ENCODE data around the gene ZNF580. TPM values are rescaled to one million over a fixed set of nuclear protein-coding genes. Genes with fewer than 3 reads are reported as not detected.

Gene ZNF580
- total RNA-seq, 1 donor from 2014 or later: 79.8 TPM

GRCh38 chr19:55632463-55632834 lies 8.4 kb upstream of the ZNF580 start:
- H3K27ac Mint-ChIP-seq (ENCODE audit: unreplicated experiment): peak overlapping the region; percentile 59
- H3K4me1 Mint-ChIP-seq (ENCODE audit: unreplicated experiment): peaks cover 32% of the 10 kb centered on the region
- TF ChIP-seq CTCF (IDR thresholded peaks at IDR 0.05): peak; percentile 83
- H3K36me3 Mint-ChIP-seq (ENCODE audit: unreplicated experiment): peaks cover 4% of the 10 kb centered on the region
- DNase-seq (ENCODE audit: extremely low spot score, unreplicated experiment): peak; percentile 93
- no peaks in the 10 kb centered on the region for H3K9me3 Mint-ChIP-seq (ENCODE audit: unreplicated experiment)
- H3K4me3 Mint-ChIP-seq (ENCODE audit: unreplicated experiment): no peak overlapping the region
- H3K27me3 Mint-ChIP-seq (ENCODE audit: unreplicated experiment): no peaks in the 10 kb centered on the region

GRCh38 chr19:55633861-55634260 lies 6.9 kb upstream of the ZNF580 start:
- Mint-ChIP-seq H3K27me3 (ENCODE audit: unreplicated experiment) (no peaks in the 10 kb centered on the region), H3K27ac (ENCODE audit: unreplicated experiment) (no peak overlapping the region), H3K4me1 (ENCODE audit: unreplicated experiment) (peaks cover 39% of the 10 kb centered on the region), H3K4me3 (ENCODE audit: unreplicated experiment) (peak overlapping the region; percentile 100), H3K9me3 (ENCODE audit: unreplicated experiment) (no peaks in the 10 kb centered on the region), H3K36me3 (ENCODE audit: unreplicated experiment) (peaks cover 7% of the 10 kb centered on the region)
- TF ChIP-seq CTCF (IDR thresholded peaks at IDR 0.05): no peak
- no peak for DNase-seq (ENCODE audit: extremely low spot score, unreplicated experiment)

- Mint-ChIP-seq H3K9me3 (ENCODE audit: unreplicated experiment) (no peaks in the 10 kb centered on the region), H3K27ac (ENCODE audit: unreplicated experiment) (peak overlapping the region; percentile 99), H3K4me1 (ENCODE audit: unreplicated experiment) (peaks cover 52% of the 10 kb centered on the region), H3K36me3 (ENCODE audit: unreplicated experiment) (peaks cover 10% of the 10 kb centered on the region), H3K4me3 (ENCODE audit: unreplicated experiment) (peak overlapping the region; percentile 100), H3K27me3 (ENCODE audit: unreplicated experiment) (no peaks in the 10 kb centered on the region)
- DNase-seq (ENCODE audit: extremely low spot score, unreplicated experiment): no peak
- TF ChIP-seq CTCF (IDR thresholded peaks at IDR 0.05): no peak
Measured at GRCh38 chr19:55635334-55635717, 5.5 kb upstream of the ZNF580 start.

GRCh38 chr19:55635856-55636440 lies 4.9 kb upstream of the ZNF580 start:
- peak overlapping the region; percentile 99 for H3K27ac Mint-ChIP-seq (ENCODE audit: unreplicated experiment)
- DNase-seq (ENCODE audit: extremely low spot score, unreplicated experiment): no peak
- H3K4me3 Mint-ChIP-seq (ENCODE audit: unreplicated experiment): peak overlapping the region; percentile 100
- H3K4me1 Mint-ChIP-seq (ENCODE audit: unreplicated experiment): peaks cover 55% of the 10 kb centered on the region
- no peaks in the 10 kb centered on the region for H3K9me3 Mint-ChIP-seq (ENCODE audit: unreplicated experiment)
- no peak for TF ChIP-seq CTCF (IDR thresholded peaks at IDR 0.05)
- peaks cover 10% of the 10 kb centered on the region for H3K36me3 Mint-ChIP-seq (ENCODE audit: unreplicated experiment)
- H3K27me3 Mint-ChIP-seq (ENCODE audit: unreplicated experiment): no peaks in the 10 kb centered on the region

- Mint-ChIP-seq H3K9me3 (ENCODE audit: unreplicated experiment) (no peaks in the 10 kb centered on the region), H3K4me1 (ENCODE audit: unreplicated experiment) (peaks cover 58% of the 10 kb centered on the region), H3K27ac (ENCODE audit: unreplicated experiment) (peak overlapping the region; percentile 99), H3K4me3 (ENCODE audit: unreplicated experiment) (peak overlapping the region; percentile 100), H3K27me3 (ENCODE audit: unreplicated experiment) (no peaks in the 10 kb centered on the region), H3K36me3 (ENCODE audit: unreplicated experiment) (peaks cover 10% of the 10 kb centered on the region)
- DNase-seq (ENCODE audit: extremely low spot score, unreplicated experiment): no peak
- TF ChIP-seq CTCF (IDR thresholded peaks at IDR 0.05): no peak
Measured at GRCh38 chr19:55636723-55637122, 4.1 kb upstream of the ZNF580 start.
